ENCODE data around the gene MCAM.

GRCh38 chr11:119303227-119303718 lies 13.7 kb downstream of the MCAM start:
- TF ChIP-seq POLR2A (IDR thresholded peaks at IDR 0.05; ENCODE audit: low read depth, low read length), result no peak
- no peak for TF ChIP-seq TAF1 (IDR thresholded peaks at IDR 0.05; ENCODE audit: borderline replicate concordance, low read depth, low read length)
- no peak for TF ChIP-seq POLR2AphosphoS5 (IDR thresholded peaks at IDR 0.05; ENCODE audit: low read depth, low read length)
